Effector CD8-positive, alpha-beta T cell (primary cell): ENCODE data around the gene IL1RL1.
"Not testable (repeated sequence)": the region's sequence is repeated elsewhere in the genome, so short reads cannot be mapped to it uniquely, and the experiment has no call there.

Experiments
- DNase-seq: peaks from one replicate; lab custom pipeline; 2025; lab: John Stamatoyannopoulos, UW

IL1RL1 gene

DNA sequence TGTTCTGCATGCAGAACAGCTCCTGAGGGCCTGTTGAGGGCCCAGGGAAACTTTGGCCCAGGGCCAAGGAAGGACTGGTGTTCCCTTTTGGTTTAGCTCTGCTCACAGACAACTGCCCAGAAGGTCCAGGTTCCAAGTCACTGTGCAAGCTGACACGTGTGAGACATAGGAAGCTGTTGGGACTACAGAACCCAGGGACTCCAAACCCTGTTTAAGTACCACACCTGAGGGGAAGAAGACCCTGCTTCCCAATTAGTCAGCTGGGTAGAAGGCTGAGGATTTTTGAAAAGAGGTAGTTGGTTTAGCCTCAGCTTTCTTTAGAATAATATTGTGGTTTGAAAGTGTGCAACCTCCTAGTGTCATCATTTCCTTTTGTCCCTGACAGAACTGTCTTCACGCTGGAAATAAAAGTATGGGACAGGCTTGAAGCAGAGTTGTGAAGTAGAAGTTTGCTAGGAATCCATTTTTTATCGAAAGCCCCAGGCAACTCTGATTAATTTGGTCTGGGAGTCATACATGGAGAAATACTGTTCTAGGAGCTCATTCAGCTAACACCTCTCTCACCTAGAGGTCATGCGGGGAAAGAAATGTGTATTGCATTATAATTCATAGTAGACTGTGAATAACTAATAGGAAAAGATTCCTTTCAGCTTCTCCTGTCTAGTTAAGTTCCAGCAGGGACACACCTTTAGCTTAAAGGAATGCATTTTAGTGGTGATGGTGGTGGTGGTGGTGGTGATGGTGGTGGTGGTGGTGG, 19.9 kb upstream of the IL1RL1 start:
- no peak for DNase-seq

GRCh38 chr2:102294802-102295489, 16.4 kb upstream of the IL1RL1 start:
- DNase-seq: no peak

DNA sequence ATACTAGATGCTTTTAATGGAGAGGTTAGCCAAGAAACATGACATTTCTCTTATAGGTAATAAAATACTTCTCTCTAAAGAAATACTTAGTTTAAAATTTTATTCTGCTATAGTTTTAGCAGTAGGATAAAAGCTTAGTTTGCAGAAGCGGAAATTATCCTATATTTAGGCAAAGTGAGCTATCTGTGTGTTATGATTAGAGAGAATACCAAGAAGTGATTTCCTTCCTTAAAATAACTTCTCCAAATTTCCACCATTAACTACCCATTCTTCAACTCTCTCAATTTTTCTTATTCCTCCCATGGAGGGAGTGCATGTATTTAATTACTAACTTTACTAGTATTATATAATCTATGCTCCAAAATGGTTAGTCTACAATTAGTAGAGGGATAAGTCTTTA, 15.8 kb upstream of the IL1RL1 start:
- no peak for DNase-seq

DNA sequence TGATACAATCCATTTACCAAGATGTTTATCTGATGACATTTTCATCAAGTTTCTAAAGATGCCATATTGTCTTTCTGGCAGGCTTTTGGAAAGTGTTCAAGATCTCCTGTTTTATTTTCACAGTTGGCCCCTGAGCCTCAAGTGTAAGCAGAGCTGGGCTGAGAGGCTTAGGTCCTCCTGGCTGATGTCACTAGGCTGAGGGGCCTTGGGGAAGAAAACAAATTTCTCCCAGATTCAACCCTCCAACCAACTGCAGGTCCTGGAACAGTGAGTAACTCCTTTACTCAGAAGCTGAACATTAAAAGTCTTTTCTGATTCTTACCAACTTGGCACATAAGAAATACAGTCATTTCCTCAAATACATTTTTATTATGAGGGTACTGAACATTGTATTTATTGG, 14.9 kb upstream of the IL1RL1 start:
- DNase-seq: no peak

DNA sequence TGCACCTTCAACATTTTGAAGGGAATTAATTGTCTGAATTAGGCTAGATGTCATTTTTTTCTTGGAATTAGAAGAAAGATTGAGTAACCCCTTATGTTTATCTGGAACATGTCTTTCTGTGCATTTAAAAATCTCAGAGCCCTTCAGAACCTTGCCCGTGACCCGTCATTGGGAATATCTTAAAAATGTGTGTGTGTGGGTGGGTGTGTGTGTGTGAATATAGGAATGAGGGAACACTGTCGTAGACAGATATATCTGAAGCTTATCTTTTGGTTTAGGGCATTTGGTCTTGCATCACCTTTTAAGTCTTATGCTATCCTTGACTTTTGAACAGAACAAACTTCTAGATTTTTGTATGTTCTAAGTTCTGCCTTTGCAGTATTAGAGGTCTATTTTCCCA, 13.5 kb upstream of the IL1RL1 start:
- DNase-seq: no peak

DNA sequence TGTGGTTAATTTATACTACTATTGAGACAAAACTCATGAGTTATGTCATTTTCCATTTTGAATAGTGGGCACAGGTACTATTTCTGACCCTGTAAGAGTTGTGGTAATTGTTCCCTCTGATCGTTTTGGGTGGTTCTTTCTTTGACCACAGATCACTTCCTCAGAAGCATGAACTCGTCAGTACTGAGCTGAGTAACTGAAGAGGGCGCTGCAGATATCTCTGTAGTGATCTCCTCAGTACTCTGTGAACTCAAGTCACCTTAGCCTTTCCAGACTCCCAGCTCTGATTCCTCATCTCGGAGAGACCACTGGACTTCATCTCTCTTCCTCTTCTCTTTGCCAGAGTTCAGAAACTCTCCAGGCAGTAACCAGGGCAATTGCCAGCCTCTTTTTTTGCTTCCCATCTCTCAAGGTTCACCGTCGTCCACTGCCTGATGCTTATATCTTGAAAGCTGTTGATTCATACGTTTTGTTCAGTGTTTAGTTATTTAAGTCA, 9.4 kb upstream of the IL1RL1 start:
- no peak for DNase-seq

DNA sequence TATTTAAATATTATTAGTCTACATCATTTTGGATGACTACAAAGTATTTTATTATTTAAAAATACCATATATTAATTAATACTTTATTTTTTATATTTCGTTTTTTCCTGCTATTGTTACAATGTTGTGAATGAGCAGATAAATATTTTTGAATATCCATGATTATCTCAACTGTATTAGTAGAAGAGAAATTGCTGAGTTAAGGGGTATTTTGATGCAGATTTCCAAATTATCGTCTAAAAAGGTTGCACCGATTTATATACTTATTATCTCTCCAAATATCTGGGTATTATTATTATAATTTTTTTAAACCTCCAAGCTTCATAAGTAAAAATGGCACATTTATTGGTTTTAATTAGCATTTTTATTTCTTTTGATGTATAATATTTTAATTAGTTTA, 8.9 kb upstream of the IL1RL1 start:
- DNase-seq: no peak

- no peak for DNase-seq
Observed at GRCh38 chr2:102303589-102303988, 7.8 kb upstream of the IL1RL1 start.

GRCh38 chr2:102304268-102304667, 7.1 kb upstream of the IL1RL1 start:
- DNase-seq: no peak

GRCh38 chr2:102304711-102305611, 6.4 kb upstream of the IL1RL1 start:
- DNase-seq: no peak

- no peak for DNase-seq
Observed at GRCh38 chr2:102306125-102306524, 5.2 kb upstream of the IL1RL1 start.

GRCh38 chr2:102313025-102313424, 1.7 kb downstream of the IL1RL1 start:
- no peak for DNase-seq

DNA sequence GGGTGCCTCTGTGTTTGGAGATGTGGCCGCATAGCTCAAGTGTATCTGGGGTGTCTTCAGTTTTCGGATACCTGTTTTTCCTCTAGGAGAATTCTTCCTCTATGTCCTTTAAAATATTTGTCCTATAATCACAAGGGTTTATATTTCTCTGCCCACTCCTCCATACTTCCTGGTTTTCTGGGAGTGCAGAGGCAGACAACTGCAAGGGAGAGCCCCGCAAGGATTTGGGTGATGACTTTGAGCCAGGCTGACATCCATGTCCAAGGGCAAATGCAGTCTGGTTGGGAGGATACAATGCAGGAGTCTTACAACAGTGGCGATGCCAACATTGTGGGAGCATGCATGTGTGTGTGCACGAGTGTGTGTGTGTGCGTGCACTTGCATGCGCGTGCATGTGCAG, 2.1 kb downstream of the IL1RL1 start:
- no peak for DNase-seq

- DNase-seq: no peak
Observed at GRCh38 chr2:102313950-102314349, 2.6 kb downstream of the IL1RL1 start.

DNA sequence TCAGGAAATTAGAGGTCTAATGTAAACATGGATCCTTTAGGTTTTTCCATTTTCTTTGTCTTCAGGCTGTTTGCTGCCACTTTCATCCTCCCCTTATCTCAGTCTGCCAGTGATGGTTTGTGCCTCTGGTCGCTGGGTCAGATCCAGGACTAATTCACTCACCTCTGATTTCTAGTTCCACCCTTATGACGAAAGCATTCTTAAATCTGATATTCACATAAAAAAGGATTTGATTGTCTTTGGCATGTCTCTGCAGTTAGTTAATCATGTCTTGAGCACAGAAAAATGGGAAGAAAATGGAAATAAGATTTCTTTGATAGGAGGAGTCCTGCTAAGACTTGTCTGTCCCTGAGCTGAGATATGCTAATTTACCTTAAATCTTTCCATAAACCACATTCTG, 4.6 kb downstream of the IL1RL1 start:
- no peak for DNase-seq

GRCh38 chr2:102317715-102318114, 6.4 kb downstream of the IL1RL1 start:
- no peak for DNase-seq

- DNase-seq: no peak
Observed at GRCh38 chr2:102318437-102318836, 7.1 kb downstream of the IL1RL1 start.

DNA sequence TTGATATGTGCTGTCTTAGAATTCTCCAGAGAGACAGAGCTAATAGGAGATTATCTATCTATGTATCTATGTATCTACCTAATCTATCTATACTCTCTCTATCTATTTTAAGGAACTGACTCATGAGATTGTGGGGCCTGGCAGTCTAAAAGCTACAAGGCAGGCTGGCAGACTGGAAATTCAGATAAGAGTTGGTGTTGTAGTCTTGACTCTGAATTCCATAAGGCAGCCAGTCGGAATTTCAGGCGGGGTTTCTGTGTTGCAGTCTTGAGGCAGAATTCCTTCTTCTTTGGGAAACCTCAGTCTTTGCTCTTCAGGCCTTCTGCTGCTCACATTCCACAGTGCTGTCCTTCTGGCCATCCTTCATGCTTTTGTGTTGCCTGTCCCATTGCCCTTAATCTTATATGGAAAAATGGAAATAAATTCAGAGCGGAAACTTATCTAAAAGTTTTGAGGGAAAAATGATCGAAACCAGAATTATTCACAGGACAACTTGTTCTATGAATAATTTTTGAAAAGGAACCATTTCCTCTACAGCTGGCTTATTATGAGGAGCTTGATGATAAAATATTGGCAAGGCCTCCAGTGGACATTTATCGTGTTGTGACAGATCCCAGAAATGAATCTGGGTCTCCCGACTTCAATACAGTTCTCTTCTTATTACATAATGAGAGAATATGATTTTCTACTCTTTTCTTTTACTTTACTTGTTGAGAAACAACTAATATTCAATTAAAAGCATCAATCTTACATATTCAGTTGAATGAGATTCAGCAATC, 10.8 kb downstream of the IL1RL1 start:
- DNase-seq: no peak

- not testable (repeated sequence) for DNase-seq
Observed at GRCh38 chr2:102324914-102325313, 13.6 kb downstream of the IL1RL1 start.

GRCh38 chr2:102331311-102331980, 20.1 kb downstream of the IL1RL1 start:
- DNase-seq: no peak

GRCh38 chr2:102334486-102334885, 23.1 kb downstream of the IL1RL1 start:
- DNase-seq: no peak
